OCI-M2 (cell line): ENCODE measurements around the gene NR0B2.
A peak's percentile ranks its signal among the peaks of the same experiment; 100 is the strongest.
"Not testable (repeated sequence)": the region's sequence is repeated elsewhere in the genome, so short reads cannot be mapped to it uniquely, and the experiment has no call there.

Source experiments
- DNase-seq: peaks from one replicate; lab custom pipeline; 2025; ENCODE audit not compliant: unreplicated experiment; lab: John Stamatoyannopoulos, UW

The NR0B2 gene

GRCh38 chr1:26894263-26894662, 19.5 kb downstream of the NR0B2 start:
- DNase-seq: no peak

- DNase-seq: no peak
Observed at GRCh38 chr1:26890467-26890796, 23.3 kb downstream of the NR0B2 start.

GRCh38 chr1:26889551-26890466, 24.0 kb downstream of the NR0B2 start, which contains the start of gene GPN2:
GPN2 (minus strand) TSS chr1:26890283; CDS start chr1:26890096, 187 bp downstream.
- DNase-seq: peak; percentile 28

GRCh38 chr1:26888231-26888630, 25.5 kb downstream of the NR0B2 start:
- DNase-seq: no peak

- DNase-seq: no peak
Observed at GRCh38 chr1:26887125-26887524, 26.6 kb downstream of the NR0B2 start.

GRCh38 chr1:26882696-26883463, 30.9 kb downstream of the NR0B2 start:
- no peak for DNase-seq

GRCh38 chr1:26881611-26882010, 32.2 kb downstream of the NR0B2 start:
- DNase-seq: not testable (repeated sequence)

GRCh38 chr1:26879793-26880192, 34.0 kb downstream of the NR0B2 start:
- DNase-seq: no peak

GRCh38 chr1:26877326-26877725, 36.4 kb downstream of the NR0B2 start:
- DNase-seq: no peak

- DNase-seq: no peak
Observed at GRCh38 chr1:26874896-26875295, 38.9 kb downstream of the NR0B2 start.

GRCh38 chr1:26873097-26873496, 40.7 kb downstream of the NR0B2 start:
- not testable (repeated sequence) for DNase-seq

- DNase-seq: peak; percentile 83
Observed at GRCh38 chr1:26864610-26865480, 48.9 kb downstream of the NR0B2 start.

- no peak for DNase-seq
Observed at GRCh38 chr1:26863685-26864077, 50.1 kb downstream of the NR0B2 start.

GRCh38 chr1:26862781-26863684, 50.7 kb downstream of the NR0B2 start, which contains the start of gene SFN:
SFN (plus strand) TSS chr1:26863149; CDS start chr1:26863213, 64 bp downstream.
- no peak for DNase-seq

GRCh38 chr1:26861889-26862378, 51.8 kb downstream of the NR0B2 start:
- DNase-seq: no peak
